DMS79 treated with DMSO at 0.1 percent for 48 hours (cell line): ENCODE results near the gene MRPL23.

Experiments used
- DNase-seq: peaks from one replicate; lab custom pipeline; 2025; lab: John Stamatoyannopoulos, UW

MRPL23 gene

DNA sequence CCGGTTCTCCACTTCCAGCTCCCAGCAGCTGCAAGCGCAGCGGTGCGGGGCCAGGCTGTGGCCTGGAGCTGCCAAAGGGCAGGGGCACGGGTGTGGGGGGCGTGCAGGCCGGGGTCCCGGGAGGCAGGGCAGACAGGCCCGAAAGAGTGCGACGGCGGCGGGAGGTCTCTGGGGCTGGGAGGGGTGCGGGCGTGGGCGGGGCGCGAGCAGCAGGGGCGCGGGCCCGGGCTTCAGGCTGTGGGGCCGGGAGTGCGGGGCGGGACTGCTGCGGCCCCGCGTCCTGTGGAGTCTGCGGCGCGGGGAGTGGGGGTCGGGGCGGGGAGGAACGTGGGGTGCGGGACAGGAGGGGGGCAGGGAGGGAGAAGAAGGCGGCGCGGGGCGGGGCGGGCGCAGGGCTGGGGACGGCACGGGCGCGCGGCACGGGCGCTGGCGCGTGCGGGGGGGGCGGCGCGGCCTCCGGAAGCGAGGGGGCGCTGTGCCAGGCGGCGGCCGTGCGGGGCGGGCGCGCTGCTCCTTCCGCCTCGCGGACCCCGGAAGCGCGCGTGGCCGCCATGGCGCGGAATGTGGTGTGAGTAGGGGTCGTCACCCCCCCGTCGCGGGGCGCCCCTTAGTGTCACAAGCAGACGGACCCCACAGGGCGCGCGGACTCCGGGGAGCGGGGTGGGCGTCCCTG is at the start of gene MRPL23:
Gene MRPL23 (plus strand): TSS at position 521 of the 673 bp plus-strand sequence. CDS start 31 bp downstream, at position 552.
- no peak for DNase-seq

GRCh38 chr11:1899090-1899489 is 48.0 kb upstream of the MRPL23 start:
- DNase-seq, result no peak

DNA sequence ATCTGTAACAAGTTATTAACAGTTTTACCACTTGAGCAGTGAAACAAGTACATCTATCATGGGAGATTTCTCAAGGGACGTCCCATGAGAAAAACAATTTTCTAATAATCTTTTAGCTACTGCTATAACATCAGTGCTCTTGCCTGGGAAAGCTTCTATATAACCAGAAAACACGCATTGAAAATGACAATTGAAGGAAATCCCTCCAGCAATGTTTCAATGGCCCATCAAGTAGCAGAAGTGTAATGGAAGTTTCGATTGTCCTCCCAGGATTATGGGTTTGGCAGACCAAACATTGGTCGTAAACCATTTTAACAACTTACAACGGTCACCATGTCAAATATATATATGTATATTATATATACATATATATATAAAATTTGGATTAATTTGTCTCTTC is 47.4 kb upstream of the MRPL23 start:
- no peak for DNase-seq

DNA sequence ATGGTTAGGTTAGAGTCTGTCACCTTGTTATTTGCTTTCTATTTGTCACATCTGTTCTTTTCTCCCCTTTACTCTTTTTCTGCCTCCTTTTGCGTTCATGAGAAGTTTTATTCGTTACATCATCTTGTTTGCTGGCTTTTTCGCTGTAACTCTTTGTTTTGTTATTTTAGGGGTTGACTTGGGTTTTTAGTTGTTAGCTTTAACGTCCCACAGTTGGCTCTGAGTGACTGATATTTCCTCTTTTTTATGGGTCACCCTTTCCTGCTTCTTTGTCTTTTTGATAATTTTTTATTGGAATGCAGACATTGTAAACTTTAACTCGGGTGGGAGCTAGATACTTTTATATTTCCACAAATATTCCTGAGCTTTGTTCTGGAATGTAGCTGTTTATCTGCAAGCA is 41.0 kb upstream of the MRPL23 start:
- no peak for DNase-seq

GRCh38 chr11:1906611-1907423 is 40.3 kb upstream of the MRPL23 start:
- DNase-seq, result no peak

DNA sequence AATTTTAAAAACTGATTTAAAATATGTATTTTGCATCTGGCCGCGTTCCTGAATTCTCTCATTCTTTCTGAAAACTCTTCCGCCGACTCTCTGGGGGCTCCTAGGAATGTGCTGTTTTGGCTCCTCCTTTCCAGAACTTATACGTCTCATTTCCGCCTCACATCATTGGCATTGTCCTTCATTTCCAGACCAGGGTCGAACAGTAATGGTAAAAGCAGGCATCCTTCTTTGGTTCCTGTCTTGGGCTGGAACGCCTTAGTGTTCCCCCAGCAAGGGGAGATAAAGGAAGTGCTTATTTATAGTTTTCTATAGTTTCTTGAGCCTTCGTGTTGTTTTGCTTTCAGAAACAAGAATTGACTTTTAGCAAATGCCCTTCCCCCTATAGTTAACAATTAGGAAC is 38.5 kb upstream of the MRPL23 start:
- no peak for DNase-seq

GRCh38 chr11:1909524-1909923 is 37.6 kb upstream of the MRPL23 start:
- no peak for DNase-seq

DNA sequence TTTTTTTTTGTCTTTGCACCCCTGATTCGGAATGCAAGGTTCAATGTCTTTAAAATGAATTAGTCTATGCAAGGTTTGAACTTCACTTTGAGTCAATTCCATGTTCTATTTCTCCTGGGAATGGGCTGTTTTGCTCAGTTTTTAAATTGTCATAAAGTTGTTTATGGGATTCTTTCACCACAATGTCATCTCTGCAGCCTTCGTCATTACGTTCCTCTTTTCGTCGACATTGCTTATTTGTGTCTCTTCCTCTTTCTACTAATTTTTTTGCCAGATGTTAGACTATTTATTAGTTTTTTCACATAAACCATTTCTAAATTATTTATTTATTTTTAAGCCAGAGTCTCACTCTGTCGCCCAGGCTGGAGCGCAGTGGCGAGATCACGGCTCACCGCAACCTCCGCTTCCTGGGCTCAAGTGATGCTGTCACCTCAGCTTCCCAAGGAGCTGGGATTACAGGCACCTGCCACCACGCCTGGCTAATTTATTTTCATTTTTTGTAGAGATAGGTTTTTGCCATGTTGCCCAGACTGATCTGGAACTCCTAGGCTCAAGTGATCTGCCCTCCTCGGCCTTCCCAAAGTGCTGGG is 34.7 kb upstream of the MRPL23 start:
- no peak for DNase-seq

DNA sequence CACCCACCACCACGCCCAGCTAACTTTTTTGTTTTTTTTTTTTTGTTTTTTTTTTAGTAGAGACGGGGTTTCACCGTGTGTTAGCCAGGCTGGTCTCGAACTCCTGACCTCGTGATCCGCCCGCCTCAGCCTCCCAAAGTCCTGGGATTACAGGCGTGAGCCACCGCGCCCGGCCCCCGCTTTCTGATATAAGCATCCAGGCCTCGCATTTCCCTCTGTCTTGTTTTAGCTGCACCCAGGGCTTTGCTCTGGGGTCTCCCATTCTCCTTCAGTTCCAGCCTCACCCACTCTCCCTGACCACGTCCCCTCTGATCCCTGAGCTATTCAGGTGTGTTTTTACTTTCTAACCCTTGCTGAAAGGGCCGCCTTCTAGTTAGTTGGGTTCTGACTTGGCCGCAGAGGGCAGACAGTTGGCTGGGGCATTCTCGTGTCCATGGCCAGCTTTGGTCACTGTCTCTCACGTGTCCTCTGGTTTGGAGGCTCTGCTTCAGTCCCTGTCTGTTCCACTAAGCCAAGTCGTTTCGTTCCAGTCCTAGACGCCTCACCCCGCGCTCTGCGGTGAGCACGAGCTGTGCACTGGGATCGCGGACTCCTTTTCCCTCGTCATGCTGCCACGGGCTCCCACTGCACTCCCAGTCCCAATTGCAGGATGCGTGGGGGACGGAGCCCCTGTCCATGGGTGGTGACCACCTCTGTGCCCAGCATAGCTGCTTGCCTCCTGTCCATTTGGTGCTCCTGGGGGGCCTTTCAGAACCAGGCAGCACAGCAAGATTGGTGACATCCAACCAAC is 33.7 kb upstream of the MRPL23 start:
- no peak for DNase-seq

- no peak for DNase-seq
These were observed 31.4 kb upstream of the MRPL23 start for GRCh38 chr11:1915795-1916131.

DNA sequence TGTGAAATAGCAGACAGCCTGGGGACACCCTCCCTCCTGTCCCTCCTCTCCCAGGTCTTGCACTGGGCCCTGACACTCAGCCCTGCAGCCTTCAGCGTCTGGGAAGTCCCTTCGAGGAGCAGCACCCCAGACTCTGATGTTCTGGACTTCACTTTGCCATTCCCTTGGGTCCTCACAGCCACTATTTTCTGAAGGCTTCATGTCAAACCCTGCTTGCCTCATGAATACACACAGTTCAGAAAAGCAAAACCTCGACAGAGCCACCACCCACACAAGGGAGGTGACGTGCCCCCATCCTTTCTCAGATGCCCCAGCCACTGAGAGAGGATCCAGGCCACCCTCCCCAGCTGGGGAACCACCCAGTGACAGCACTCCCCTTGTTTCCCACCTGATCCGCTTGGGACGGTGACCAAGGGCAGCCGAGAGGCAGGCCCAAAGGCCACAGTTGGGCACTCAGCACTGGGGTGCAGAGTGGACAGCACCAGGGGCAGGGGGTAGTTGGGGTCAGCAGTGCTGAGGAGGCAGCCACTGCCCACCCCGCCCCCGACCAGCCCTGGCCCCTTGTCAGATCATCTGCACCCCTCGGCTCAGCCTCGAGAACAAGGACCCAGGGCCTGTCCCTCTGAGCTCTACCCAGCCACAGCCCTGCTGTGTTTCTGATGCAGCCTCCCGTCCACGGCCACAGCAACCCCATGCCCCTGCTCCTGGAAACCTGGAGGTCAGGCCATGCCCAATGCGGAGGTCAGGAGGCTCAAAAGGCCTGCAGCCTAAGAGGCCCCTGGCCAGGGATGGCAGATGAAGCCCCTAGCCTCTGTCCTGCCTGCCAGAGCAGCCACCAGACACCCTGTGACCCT is 30.8 kb upstream of the MRPL23 start:
- no peak for DNase-seq

GRCh38 chr11:1916986-1917522 is 30.1 kb upstream of the MRPL23 start:
- DNase-seq, result no peak

- DNase-seq, result no peak
These were observed 29.4 kb upstream of the MRPL23 start for GRCh38 chr11:1917523-1918435.

GRCh38 chr11:1918436-1919315 is 28.5 kb upstream of the MRPL23 start:
- no peak for DNase-seq

- no peak for DNase-seq
These were observed 27.6 kb upstream of the MRPL23 start, which contains the start of gene TNNT3 for GRCh38 chr11:1919391-1920127. Gene TNNT3 (plus strand): TSS chr11:1919703. CDS start chr11:1922875, 3,172 bp downstream.

GRCh38 chr11:1920128-1920908 is 26.8 kb upstream of the MRPL23 start:
- DNase-seq, result no peak

- no peak for DNase-seq
These were observed 26.1 kb upstream of the MRPL23 start for GRCh38 chr11:1920909-1921573.
